ENCODE results near the gene FANCM.
"Not testable (repeated sequence)": the region's sequence is repeated elsewhere in the genome, so short reads cannot be mapped to it uniquely, and the experiment has no call there.

The FANCM gene

GRCh38 chr14:45136399-45136798 is 669 bp downstream of the FANCM start:
- Histone ChIP-seq H3K36me3 (ENCODE audit: low read depth) (peaks cover 18% of the 10 kb centered on the region), H3K9me3 (ENCODE audit: severe bottlenecking) (no peaks in the 10 kb centered on the region), H3K27me3 (ENCODE audit: insufficient read depth, poor library complexity, severe bottlenecking) (no peaks in the 10 kb centered on the region), H3K27ac (ENCODE audit: poor library complexity, severe bottlenecking) (peak overlapping the region; percentile 57), H3K4me3 (ENCODE audit: severe bottlenecking) (peak overlapping the region; percentile 65), H3K4me1 (ENCODE audit: insufficient read depth, poor library complexity, severe bottlenecking) (peaks cover 25% of the 10 kb centered on the region)
- DNase-seq (ENCODE audit: low spot score), result no peak
- no peak for ATAC-seq (ENCODE audit: low read depth)
- TF ChIP-seq CTCF (IDR thresholded peaks at IDR 0.05; ENCODE audit: poor library complexity, severe bottlenecking), result no peak

GRCh38 chr14:45140661-45141187 is 5.0 kb downstream of the FANCM start:
- peaks cover 25% of the 10 kb centered on the region for H3K4me1 ChIP-seq (ENCODE audit: insufficient read depth, poor library complexity, severe bottlenecking)
- peak; percentile 29 for ATAC-seq (ENCODE audit: low read depth)
- DNase-seq (ENCODE audit: low spot score), result no peak
- no peak for TF ChIP-seq CTCF (IDR thresholded peaks at IDR 0.05; ENCODE audit: poor library complexity, severe bottlenecking)
- peaks cover 18% of the 10 kb centered on the region for H3K36me3 ChIP-seq (ENCODE audit: low read depth)
- H3K27me3 ChIP-seq (ENCODE audit: insufficient read depth, poor library complexity, severe bottlenecking), result no peaks in the 10 kb centered on the region
- no peak overlapping the region for H3K4me3 ChIP-seq (ENCODE audit: severe bottlenecking)
- no peaks in the 10 kb centered on the region for H3K9me3 ChIP-seq (ENCODE audit: severe bottlenecking)
- H3K27ac ChIP-seq (ENCODE audit: poor library complexity, severe bottlenecking), result peak overlapping the region; percentile 29

GRCh38 chr14:45142083-45142482 is 6.4 kb downstream of the FANCM start:
- DNase-seq (ENCODE audit: low spot score); H3K27me3 ChIP-seq (ENCODE audit: insufficient read depth, poor library complexity, severe bottlenecking); ATAC-seq (ENCODE audit: low read depth); H3K9me3 ChIP-seq (ENCODE audit: severe bottlenecking); H3K27ac ChIP-seq (ENCODE audit: poor library complexity, severe bottlenecking); H3K4me3 ChIP-seq (ENCODE audit: severe bottlenecking): not testable (repeated sequence)
- Histone ChIP-seq H3K4me1 (ENCODE audit: insufficient read depth, poor library complexity, severe bottlenecking) (peaks cover 25% of the 10 kb centered on the region), H3K36me3 (ENCODE audit: low read depth) (peaks cover 18% of the 10 kb centered on the region)

- no peak for TF ChIP-seq CTCF (IDR thresholded peaks at IDR 0.05; ENCODE audit: poor library complexity, severe bottlenecking)
- ATAC-seq (ENCODE audit: low read depth) (no peak), DNase-seq (ENCODE audit: low spot score) (no peak)
- no peak overlapping the region for H3K27ac ChIP-seq (ENCODE audit: poor library complexity, severe bottlenecking)
- no peaks in the 10 kb centered on the region for H3K9me3 ChIP-seq (ENCODE audit: severe bottlenecking)
- no peaks in the 10 kb centered on the region for H3K27me3 ChIP-seq (ENCODE audit: insufficient read depth, poor library complexity, severe bottlenecking)
- peaks cover 24% of the 10 kb centered on the region for H3K36me3 ChIP-seq (ENCODE audit: low read depth)
- peaks cover 9% of the 10 kb centered on the region for H3K4me1 ChIP-seq (ENCODE audit: insufficient read depth, poor library complexity, severe bottlenecking)
- no peak overlapping the region for H3K4me3 ChIP-seq (ENCODE audit: severe bottlenecking)
Measured at GRCh38 chr14:45144658-45145057, 8.9 kb downstream of the FANCM start.

GRCh38 chr14:45145214-45145613 is 9.5 kb downstream of the FANCM start:
- no peaks in the 10 kb centered on the region for H3K9me3 ChIP-seq (ENCODE audit: severe bottlenecking)
- no peak for TF ChIP-seq CTCF (IDR thresholded peaks at IDR 0.05; ENCODE audit: poor library complexity, severe bottlenecking)
- H3K27ac ChIP-seq (ENCODE audit: poor library complexity, severe bottlenecking), result no peak overlapping the region
- DNase-seq (ENCODE audit: low spot score) (no peak), ATAC-seq (ENCODE audit: low read depth) (no peak)
- peaks cover 29% of the 10 kb centered on the region for H3K36me3 ChIP-seq (ENCODE audit: low read depth)
- H3K4me1 ChIP-seq (ENCODE audit: insufficient read depth, poor library complexity, severe bottlenecking), result peaks cover 7% of the 10 kb centered on the region
- no peaks in the 10 kb centered on the region for H3K27me3 ChIP-seq (ENCODE audit: insufficient read depth, poor library complexity, severe bottlenecking)
- no peak overlapping the region for H3K4me3 ChIP-seq (ENCODE audit: severe bottlenecking)

Measured in RWPE2 (cell line).